Activated naive CD4-positive, alpha-beta T cell treated with anti-CD3 and anti-CD28 coated beads, Interleukin-2, amount 10 ng/mL, durations not matched to agents 7 days and 5 days (primary cell): ENCODE results near the gene MT1HL1.
A peak's percentile ranks its signal among the peaks of the same experiment; 100 is the strongest.

Experiments used
- CTCF ChIA-PET: fragments of 350-600 bp; sonication (Branson Sonifier 250); formaldehyde crosslinking; loops from one replicate; lab custom pipeline; 2021; ENCODE audit warnings: antibody characterized with exemption; lab: Charles Lee
- DNase-seq: peaks from one replicate; pipeline ENCODE4 v3.0.0-alpha.2; 2020
- H3K27ac Mint-ChIP-seq: one replicate; pipeline ENCODE4 v1.8.0; 2021; ENCODE audit warnings: mild to moderate bottlenecking, moderate library complexity, mixed read lengths
- H3K27me3 Mint-ChIP-seq: one replicate; pipeline ENCODE4 v1.8.0; 2021; ENCODE audit warnings: mild to moderate bottlenecking, mixed read lengths
- H3K36me3 Mint-ChIP-seq: one replicate; pipeline ENCODE4 v1.8.0; 2021; ENCODE audit warnings: mixed read lengths
- H3K4me1 Mint-ChIP-seq: one replicate; pipeline ENCODE4 v1.8.0; 2021; ENCODE audit warnings: mixed read lengths
- H3K4me3 Mint-ChIP-seq: one replicate; pipeline ENCODE4 v1.8.0; 2021; ENCODE audit warnings: mild to moderate bottlenecking, moderate library complexity, mixed read lengths
- H3K9me3 Mint-ChIP-seq: one replicate; pipeline ENCODE4 v1.8.0; 2021; ENCODE audit warnings: mixed read lengths

MT1HL1 gene

DNA sequence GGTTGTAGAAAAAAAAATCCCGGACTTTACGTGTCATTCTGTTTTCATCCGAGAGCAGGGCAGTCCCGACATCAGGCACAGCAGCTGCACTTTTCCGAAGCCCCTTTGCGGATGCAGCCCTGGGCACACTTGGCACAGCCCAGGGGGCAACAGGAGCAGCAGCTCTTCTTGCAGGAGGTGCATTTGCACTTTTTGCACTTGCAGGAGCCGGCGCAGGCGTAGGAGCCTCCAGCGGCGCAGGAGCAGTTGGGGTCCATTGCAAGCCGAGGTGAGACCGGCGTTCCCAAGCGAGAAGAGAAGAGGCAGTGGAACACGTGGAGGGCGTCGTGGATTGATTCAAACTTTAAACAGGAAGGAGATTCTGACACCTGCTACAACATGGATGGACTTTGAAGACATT is at the start of gene MT1HL1:
MT1HL1 (minus strand) TSS at position 326 of the 400 bp plus-strand sequence; CDS start at position 257, 69 bp downstream.
- H3K27ac Mint-ChIP-seq: no peak within 1 kb of the TSS

DNA sequence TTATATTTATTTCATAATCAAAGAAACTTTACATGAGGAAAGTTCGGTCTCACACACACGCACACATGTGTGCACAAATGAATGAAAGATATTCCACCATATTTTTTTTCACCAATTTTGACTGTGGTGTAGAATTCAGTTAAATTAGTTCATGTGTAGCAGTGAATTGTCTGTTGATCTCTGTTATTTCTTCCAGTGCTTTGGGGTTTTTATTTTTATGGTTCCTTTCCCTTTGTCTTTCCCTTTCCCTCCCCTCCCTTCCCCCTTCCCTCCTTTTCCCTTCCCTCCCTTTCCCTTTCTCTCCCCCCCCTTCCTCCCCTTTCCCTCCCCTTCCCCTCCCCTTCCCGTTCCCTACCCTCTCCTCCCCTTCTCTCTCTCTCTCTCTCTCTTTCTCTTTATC is 46.7 kb upstream of the MT1HL1 start:
- Mint-ChIP-seq H3K36me3 (no peaks in the 10 kb centered on the region), H3K4me3 (no peak overlapping the region), H3K9me3 (no peaks in the 10 kb centered on the region), H3K4me1 (no peaks in the 10 kb centered on the region), H3K27ac (no peak overlapping the region), H3K27me3 (peaks cover 3% of the 10 kb centered on the region)
- CTCF ChIA-PET: no interaction called here
- DNase-seq: no peak

More for the DNA sequence above, at the start of gene MT1HL1:
- H3K36me3 Mint-ChIP-seq: no peaks in the 10 kb centered on the region
- DNase-seq: no peak
- CTCF ChIA-PET: no interaction called here
- no peaks in the 10 kb centered on the region for H3K27me3 Mint-ChIP-seq
- H3K9me3 Mint-ChIP-seq: no peaks in the 10 kb centered on the region
- H3K4me3 Mint-ChIP-seq: no peak within 1 kb of the TSS
- no peaks in the 10 kb centered on the region for H3K4me1 Mint-ChIP-seq

DNA sequence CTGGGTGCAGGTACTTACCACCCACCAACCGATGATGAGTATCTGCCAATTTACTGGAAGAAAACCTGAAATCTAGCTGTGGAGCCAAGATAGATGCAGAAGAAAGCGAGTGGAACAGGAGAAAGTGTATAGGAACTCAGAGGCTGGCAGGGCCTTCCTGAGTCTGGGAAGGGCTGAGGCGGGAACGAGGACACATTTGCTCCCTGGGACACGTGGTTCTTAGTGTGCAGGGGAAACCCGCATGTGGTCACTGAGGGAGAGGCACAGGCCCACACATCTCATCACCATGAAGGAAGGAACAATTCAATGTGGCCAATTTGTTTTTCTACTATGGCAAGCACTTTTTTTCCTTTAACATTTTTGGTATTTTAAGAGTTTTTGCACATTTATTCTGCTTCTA is 45.9 kb upstream of the MT1HL1 start:
- H3K27me3 Mint-ChIP-seq: peaks cover 4% of the 10 kb centered on the region
- H3K36me3 Mint-ChIP-seq: no peaks in the 10 kb centered on the region
- CTCF ChIA-PET: no interaction called here
- H3K4me1 Mint-ChIP-seq: no peaks in the 10 kb centered on the region
- no peak overlapping the region for H3K4me3 Mint-ChIP-seq
- H3K9me3 Mint-ChIP-seq: no peaks in the 10 kb centered on the region
- no peak for DNase-seq
- no peak overlapping the region for H3K27ac Mint-ChIP-seq

DNA sequence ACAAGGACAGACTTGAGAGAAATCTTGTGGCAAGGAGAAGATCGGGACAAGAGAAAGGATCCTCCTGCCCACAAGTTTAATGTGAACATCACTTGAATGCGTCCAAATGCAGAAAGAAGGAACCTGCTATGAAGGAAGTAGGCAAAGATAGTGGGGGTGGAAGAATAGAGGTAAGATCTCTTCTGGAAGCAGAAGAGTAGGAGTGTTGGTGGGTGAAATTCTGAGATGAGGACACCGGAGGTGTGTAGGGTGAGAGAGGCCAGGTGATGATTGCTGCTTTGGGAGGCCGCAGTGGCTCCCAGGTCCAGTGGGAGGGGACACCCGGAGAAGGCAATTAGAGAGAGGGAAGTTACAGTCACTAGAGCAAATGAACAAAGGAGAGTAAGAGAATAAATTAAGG is 44.6 kb upstream of the MT1HL1 start:
- CTCF ChIA-PET: no interaction called here

DNA sequence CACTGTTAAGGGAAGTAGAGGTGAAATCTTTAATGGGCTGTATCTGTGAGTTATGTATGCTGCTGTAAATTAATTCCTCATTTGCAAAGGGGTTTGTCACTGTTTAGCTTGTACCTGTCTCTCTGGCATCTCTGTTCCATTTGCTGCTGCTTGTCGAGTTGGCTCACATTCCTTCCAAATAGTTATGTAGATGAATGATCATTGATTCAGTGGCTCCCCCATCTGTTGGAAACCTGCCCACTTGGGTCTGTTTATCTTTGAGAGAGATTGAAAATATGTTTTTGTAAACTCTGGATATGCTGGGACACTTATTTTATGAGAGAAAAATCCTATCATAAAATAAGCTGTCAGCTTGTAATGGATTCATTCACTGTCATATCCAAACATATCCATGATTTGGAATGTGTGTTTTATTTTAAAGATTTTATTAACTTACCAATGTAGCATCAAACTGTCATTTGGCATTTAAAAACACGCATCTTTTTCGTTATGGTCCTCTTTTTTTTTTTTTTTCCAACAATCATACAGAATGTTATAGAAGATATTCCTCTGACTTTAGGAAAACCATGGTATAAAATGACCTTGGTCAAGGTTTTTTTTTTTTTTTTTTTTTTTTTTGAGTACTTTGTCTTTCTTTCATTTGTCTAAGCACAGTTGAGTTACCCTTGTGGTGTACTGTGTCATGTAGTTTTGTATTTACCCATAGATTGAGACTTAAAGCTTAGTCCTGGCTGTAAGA is 41.2 kb upstream of the MT1HL1 start:
- CTCF ChIA-PET: no interaction called here

More for the DNA sequence above, 44.6 kb upstream of the MT1HL1 start:
- H3K9me3 Mint-ChIP-seq: no peaks in the 10 kb centered on the region
- no peaks in the 10 kb centered on the region for H3K36me3 Mint-ChIP-seq
- H3K27me3 Mint-ChIP-seq: peaks cover 18% of the 10 kb centered on the region
- no peaks in the 10 kb centered on the region for H3K4me1 Mint-ChIP-seq
- H3K4me3 Mint-ChIP-seq: no peak overlapping the region
- H3K27ac Mint-ChIP-seq: no peak overlapping the region
- DNase-seq: no peak

DNA sequence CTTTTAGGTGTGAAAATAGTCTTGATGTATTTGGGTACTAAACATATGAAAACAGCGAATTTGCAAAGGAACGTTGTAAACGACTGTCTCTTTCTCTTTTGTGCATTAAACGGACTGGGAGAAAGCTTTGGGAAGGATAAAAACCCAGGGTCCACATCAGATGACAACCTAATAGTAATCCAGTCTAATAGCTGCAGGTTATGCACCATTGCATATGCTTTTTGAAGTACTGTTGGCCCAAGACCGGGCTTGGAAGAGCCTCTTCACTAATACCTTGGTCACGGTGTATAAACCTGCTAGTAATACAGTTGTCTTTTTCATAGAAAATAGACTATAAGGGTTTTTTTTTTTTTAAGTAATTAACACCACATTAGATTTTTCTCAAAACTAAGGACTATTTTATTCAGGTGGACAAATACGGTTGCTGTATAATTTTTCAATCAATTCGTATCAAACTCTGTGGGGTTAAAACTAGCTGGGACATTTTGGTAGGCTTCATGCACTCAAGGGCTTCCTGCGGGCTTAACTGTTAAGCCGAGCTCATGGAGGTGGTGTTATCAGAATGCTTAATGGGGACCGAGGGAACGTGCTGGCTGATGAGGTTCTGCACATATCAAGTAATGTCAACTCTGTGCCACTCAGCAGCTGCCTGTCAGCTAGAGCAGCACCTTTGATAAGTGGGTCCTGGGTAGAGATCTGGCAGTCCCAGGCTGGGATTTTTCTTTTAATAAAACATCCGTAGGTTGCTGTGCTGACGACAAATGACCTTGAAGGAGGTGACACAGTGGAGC is 39.8 kb upstream of the MT1HL1 start:
- Mint-ChIP-seq H3K27me3 (peaks cover 48% of the 10 kb centered on the region), H3K36me3 (peaks cover 2% of the 10 kb centered on the region), H3K27ac (no peak overlapping the region), H3K9me3 (no peaks in the 10 kb centered on the region), H3K4me1 (peaks cover 3% of the 10 kb centered on the region), H3K4me3 (no peak overlapping the region)
- CTCF ChIA-PET: no interaction called here
- DNase-seq: no peak

More for the DNA sequence above, 41.2 kb upstream of the MT1HL1 start:
- Mint-ChIP-seq H3K4me1 (peaks cover 3% of the 10 kb centered on the region), H3K9me3 (no peaks in the 10 kb centered on the region), H3K27me3 (peaks cover 48% of the 10 kb centered on the region), H3K27ac (no peak overlapping the region), H3K36me3 (peaks cover 2% of the 10 kb centered on the region), H3K4me3 (no peak overlapping the region)
- no peak for DNase-seq

DNA sequence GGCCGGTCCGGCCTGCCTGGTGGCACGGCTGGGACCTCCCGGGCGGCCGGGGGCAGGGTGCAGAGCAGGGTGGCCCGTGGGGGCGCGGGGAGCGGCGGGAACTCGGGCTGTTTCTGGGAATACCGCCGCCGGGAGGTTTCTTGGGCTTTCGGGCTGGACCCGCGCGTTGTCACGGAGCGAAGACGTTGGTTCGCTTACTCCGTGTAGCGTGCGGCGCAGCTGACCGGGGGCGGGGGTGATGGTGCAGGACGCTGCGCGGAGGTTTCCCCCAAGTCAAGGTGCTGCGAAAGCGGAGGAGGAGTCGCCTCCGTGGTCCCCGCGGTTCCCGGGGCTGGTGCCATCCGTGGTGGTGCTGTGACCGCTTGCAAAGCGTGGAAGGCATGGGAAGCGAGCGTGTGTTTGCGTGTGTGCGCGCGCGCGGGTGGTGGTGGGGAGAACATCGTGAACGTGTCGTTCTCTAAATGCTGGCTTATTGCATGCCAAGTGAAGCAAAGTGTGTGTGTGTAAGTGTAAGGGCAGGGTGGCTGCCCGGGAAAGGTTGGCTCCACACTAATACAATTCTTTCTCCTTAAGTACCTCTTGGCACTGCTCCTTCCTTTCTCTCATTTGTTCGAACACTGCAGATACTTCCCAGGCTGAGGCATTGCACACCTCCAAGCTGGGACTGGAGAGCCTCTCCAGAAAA is 38.8 kb upstream of the MT1HL1 start:
- CTCF ChIA-PET: no interaction called here
- H3K9me3 Mint-ChIP-seq: no peaks in the 10 kb centered on the region
- H3K27ac Mint-ChIP-seq: no peak overlapping the region
- H3K36me3 Mint-ChIP-seq: peaks cover 2% of the 10 kb centered on the region
- H3K27me3 Mint-ChIP-seq: peaks cover 48% of the 10 kb centered on the region
- H3K4me3 Mint-ChIP-seq: no peak overlapping the region
- DNase-seq: no peak
- peaks cover 3% of the 10 kb centered on the region for H3K4me1 Mint-ChIP-seq

DNA sequence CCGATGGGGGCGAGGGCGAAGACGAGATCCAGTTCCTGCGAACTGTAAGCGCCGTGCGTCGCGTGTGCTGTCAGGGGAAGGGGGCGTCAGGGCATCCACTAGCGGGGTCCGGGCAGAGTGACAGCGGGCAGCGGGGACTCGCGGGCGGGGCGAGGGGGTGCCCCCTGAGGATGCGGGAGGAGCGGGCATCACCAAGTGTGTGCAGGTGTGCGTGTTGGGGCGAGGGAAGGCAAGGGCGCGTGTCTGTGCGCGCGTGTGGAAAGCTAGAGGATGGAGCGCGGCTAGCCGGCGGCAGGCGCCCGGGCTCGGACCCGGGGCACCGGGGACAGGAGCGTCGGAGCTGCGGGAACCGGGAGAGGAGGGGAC is 38.3 kb upstream of the MT1HL1 start:
- no peak for DNase-seq
- CTCF ChIA-PET: no interaction called here
- H3K4me3 Mint-ChIP-seq: no peak overlapping the region
- H3K9me3 Mint-ChIP-seq: no peaks in the 10 kb centered on the region
- peaks cover 3% of the 10 kb centered on the region for H3K4me1 Mint-ChIP-seq
- peaks cover 48% of the 10 kb centered on the region for H3K27me3 Mint-ChIP-seq
- H3K27ac Mint-ChIP-seq: no peak overlapping the region
- H3K36me3 Mint-ChIP-seq: peaks cover 2% of the 10 kb centered on the region

DNA sequence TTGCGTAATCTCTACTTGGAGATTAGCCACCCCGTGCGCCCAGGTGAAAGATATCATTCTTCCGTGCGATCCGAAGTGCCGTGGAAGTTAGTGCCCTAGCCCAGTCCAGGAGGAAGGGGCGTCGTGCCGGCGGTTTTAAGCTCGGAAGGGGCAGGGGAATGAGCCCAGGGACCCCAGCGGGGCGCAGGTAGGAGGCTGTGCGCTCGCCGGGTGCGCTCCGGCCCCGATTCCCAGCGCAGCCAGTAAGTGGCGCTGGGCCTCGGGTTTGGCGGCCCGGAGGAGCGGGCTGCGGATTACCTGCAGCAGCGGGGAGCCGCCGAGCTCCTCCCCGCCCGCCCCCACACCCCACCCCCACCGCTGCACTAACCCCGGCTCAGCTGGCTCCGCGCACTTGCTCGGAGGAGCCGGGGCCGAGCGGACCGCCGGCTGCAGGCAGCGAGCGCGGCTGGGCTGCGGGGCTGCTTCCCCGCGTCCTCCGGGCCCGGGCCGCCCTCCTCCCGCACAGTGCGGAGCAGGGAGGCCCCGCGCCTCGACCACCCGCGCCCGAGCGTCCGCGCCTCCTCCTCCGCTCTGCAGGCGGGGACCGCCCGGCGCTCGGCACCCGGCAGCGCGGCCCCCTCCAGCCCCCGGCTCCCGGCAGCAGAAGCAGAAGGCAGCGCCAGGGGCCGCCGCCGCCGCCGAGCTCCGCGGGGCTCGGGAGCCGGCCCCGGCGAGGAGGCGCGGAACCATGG is 37.7 kb upstream of the MT1HL1 start, which contains the start of gene RYR2:
RYR2 (plus strand) TSS at position 390 of the 731 bp plus-strand sequence; CDS start at position 728, 338 bp downstream.
- DNase-seq: no peak
- Mint-ChIP-seq H3K27ac (peak within 1 kb of the TSS; percentile 80), H3K27me3 (peaks cover 48% of the 10 kb centered on the region), H3K4me3 (no peak within 1 kb of the TSS), H3K4me1 (peaks cover 3% of the 10 kb centered on the region), H3K36me3 (peaks cover 2% of the 10 kb centered on the region), H3K9me3 (no peaks in the 10 kb centered on the region)
- CTCF ChIA-PET: no interaction called here

DNA sequence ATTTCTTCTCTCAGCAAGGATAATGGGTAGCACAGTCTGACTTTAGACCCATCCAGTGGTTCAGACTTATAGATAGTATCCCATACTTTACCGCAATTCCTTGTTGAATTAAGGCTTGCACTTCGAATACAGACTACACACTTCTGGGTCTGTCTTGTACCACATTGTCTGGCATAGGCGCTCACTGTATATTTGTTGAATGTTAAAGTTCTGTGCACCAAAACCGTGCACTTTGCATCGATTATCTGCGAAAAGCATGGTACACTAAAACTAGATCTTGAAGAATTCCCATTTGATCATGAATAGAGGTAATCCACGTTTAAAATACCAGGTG is 37.2 kb upstream of the MT1HL1 start:
- Mint-ChIP-seq H3K27me3 (peaks cover 48% of the 10 kb centered on the region), H3K9me3 (no peaks in the 10 kb centered on the region), H3K36me3 (peaks cover 2% of the 10 kb centered on the region), H3K4me3 (no peak overlapping the region), H3K4me1 (peaks cover 3% of the 10 kb centered on the region), H3K27ac (peak overlapping the region; percentile 80)
- CTCF ChIA-PET: no interaction called here
- no peak for DNase-seq

DNA sequence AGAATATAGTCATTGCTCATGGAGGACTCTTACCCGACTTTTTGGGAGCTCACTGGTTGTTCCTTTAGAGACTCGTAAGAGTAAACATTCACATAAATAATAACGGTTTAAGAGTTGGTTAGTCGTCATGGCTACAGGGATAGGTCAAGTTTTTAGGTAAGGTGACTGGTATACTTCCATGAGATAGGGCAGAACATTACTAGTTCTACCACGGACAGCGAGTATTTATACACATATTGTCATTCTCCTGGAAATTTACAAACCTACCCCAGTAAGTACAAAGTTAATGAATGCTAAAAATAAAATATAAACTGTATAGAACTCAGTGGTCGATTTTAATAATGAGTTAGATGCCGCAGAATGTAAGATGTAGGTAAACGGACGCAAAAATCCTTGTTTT is 36.6 kb upstream of the MT1HL1 start:
- Mint-ChIP-seq H3K36me3 (peaks cover 2% of the 10 kb centered on the region), H3K4me3 (no peak overlapping the region), H3K27ac (no peak overlapping the region), H3K9me3 (no peaks in the 10 kb centered on the region), H3K27me3 (peaks cover 45% of the 10 kb centered on the region), H3K4me1 (peaks cover 3% of the 10 kb centered on the region)
- CTCF ChIA-PET: no interaction called here
- DNase-seq: no peak

DNA sequence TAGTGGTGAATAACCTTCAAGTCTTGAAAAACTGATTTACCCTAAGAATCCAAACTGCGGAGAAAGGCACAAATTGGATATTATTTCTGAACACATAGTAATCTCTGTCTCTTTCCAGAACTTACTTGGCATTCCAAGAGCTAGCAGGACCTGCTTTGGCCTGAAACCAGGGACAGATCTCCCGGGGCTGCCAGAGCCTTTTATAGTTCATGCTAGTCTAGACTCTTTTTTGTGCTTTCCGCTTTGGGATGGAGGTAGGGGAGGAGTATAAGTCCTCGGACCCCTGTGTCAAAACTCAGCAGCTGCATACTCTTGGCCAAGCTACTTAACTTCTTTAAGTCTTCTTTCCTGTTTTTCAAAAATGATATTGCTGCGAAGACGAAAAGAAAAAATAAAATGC is 34.0 kb upstream of the MT1HL1 start:
- Mint-ChIP-seq H3K36me3 (peaks cover 2% of the 10 kb centered on the region), H3K9me3 (no peaks in the 10 kb centered on the region), H3K27me3 (peaks cover 24% of the 10 kb centered on the region), H3K27ac (no peak overlapping the region), H3K4me1 (peaks cover 3% of the 10 kb centered on the region), H3K4me3 (no peak overlapping the region)
- CTCF ChIA-PET: no interaction called here
- DNase-seq: no peak

DNA sequence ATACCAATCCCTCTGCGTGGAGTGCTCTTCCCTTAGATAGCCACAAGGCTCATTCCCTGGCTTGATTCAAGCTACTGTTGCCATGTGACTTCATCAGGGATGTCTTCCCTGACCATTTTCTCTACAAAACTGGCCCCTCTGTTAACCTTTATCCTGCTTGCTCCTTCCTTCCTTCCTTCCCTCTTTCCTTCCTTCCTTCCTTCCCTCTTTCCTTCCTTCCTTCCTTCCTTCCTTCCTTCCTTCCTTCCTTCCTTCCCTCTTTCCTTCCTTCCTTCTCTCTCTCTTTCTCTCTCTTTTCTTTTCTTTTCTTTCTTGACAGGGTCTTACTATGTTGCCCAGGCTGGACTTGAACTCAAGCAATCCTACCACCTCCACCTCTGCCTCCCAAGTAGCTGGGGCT is 31.5 kb upstream of the MT1HL1 start:
- Mint-ChIP-seq H3K4me3 (no peak overlapping the region), H3K4me1 (no peaks in the 10 kb centered on the region), H3K27ac (no peak overlapping the region), H3K9me3 (no peaks in the 10 kb centered on the region), H3K36me3 (no peaks in the 10 kb centered on the region), H3K27me3 (peaks cover 3% of the 10 kb centered on the region)
- CTCF ChIA-PET: no interaction called here
- DNase-seq: no peak

DNA sequence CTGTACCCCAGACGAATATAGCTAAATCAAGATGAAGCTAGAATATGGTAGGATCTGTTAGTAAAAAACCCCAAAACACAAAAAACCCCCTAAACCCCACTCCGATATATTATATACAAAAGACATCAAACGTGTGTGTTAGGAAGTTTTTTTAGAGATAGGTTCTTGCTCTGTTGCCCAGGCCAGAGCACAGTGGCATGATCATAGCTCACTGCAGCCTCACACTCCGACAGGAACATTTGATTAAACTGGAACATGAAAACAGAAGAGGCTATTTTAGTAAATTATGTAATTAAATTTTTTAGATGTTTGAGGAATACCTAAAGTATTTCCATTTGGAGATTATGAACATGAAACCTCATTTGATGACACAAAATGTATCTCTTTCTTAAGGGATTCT is 29.6 kb upstream of the MT1HL1 start:
- Mint-ChIP-seq H3K9me3 (no peaks in the 10 kb centered on the region), H3K4me1 (no peaks in the 10 kb centered on the region), H3K27ac (no peak overlapping the region), H3K36me3 (no peaks in the 10 kb centered on the region), H3K4me3 (no peak overlapping the region), H3K27me3 (no peaks in the 10 kb centered on the region)
- no peak for DNase-seq
- CTCF ChIA-PET: no interaction called here
